GM23338 (cell line): Measurements from ENCODE around the gene ZNF644. TPM values are rescaled to one million over a fixed set of nuclear protein-coding genes. Genes with fewer than 3 reads are reported as not detected.
"Not testable (repeated sequence)": the region's sequence is repeated elsewhere in the genome, so short reads cannot be mapped to it uniquely, and the experiment has no call there.

ENCODE experiments used
- ATAC-seq: fragments of 200-7000 bp; cut with Tn5 transposase; 3 replicates; pipeline ENCODE4 v1.9.1; 2020
- DNase-seq: peaks from one replicate; pipeline ENCODE4 v3.0.0-alpha.2; 2015; ENCODE audit warnings: low spot score
- H2AFZ ChIP-seq: fragments of 200-600 bp; sonication (generic); 2 replicates; pipeline ENCODE4 v1.8.0; 2016; ENCODE audit warnings: antibody characterized with exemption, mild to moderate bottlenecking, moderate library complexity
- H3F3A ChIP-seq: fragments of 200-600 bp; sonication (generic); replicated peaks from 2 replicates; pipeline ENCODE4 v1.8.0; 2017; ENCODE audit warnings: antibody characterized with exemption, mixed run types, low read depth
- H3K27ac ChIP-seq: fragments of 200-600 bp; sonication (generic); 2 replicates; pipeline ENCODE4 v1.6.1; 2016; ENCODE audit warnings: low read depth
- H3K27me3 ChIP-seq: fragments of 200-600 bp; sonication (generic); 2 replicates; pipeline ENCODE4 v1.8.0; 2016; ENCODE audit warnings: mild to moderate bottlenecking, mixed run types, moderate library complexity; ENCODE audit not compliant: insufficient read depth
- H3K36me3 ChIP-seq: fragments of 200-600 bp; sonication (generic); 2 replicates; pipeline ENCODE4 v1.8.0; 2016; ENCODE audit warnings: mild to moderate bottlenecking; ENCODE audit not compliant: insufficient read depth
- H3K4me1 ChIP-seq: fragments of 200-600 bp; sonication (generic); 2 replicates; pipeline ENCODE4 v1.8.0; 2016; ENCODE audit warnings: mild to moderate bottlenecking, moderate library complexity; ENCODE audit not compliant: insufficient read depth
- H3K4me2 ChIP-seq: fragments of 200-600 bp; sonication (generic); 2 replicates; pipeline ENCODE4 v1.7.1; 2017; ENCODE audit warnings: mixed run types
- H3K4me3 ChIP-seq: fragments of 200-600 bp; sonication (generic); 2 replicates; pipeline ENCODE4 v1.6.1; 2016; ENCODE audit warnings: mixed run types
- H3K79me2 ChIP-seq: fragments of 200-600 bp; sonication (generic); replicated peaks from 2 replicates; pipeline ENCODE4 v1.8.0; 2017; ENCODE audit warnings: mild to moderate bottlenecking; ENCODE audit not compliant: insufficient read depth
- H3K9me2 ChIP-seq: fragments of 200-600 bp; sonication (generic); 2 replicates; pipeline ENCODE4 v1.8.0; 2017; ENCODE audit not compliant: insufficient read depth
- H4K20me1 ChIP-seq: fragments of 200-600 bp; sonication (generic); replicated peaks from 2 replicates; pipeline ENCODE4 v1.8.0; 2017; ENCODE audit warnings: mild to moderate bottlenecking; ENCODE audit not compliant: insufficient read depth
- H3K27ac Mint-ChIP-seq: 2 replicates; pipeline ENCODE4 v1.8.0; 2020; ENCODE audit warnings: inconsistent platforms, mild to moderate bottlenecking, moderate library complexity, mixed read lengths
- H3K27me3 Mint-ChIP-seq: 3 replicates; pipeline ENCODE4 v1.8.0; 2022; ENCODE audit warnings: low read depth, mild to moderate bottlenecking, moderate library complexity, mixed read lengths, inconsistent platforms; ENCODE audit not compliant: insufficient read depth, poor library complexity
- H3K36me3 Mint-ChIP-seq: 3 replicates; pipeline ENCODE4 v1.8.0; 2021; ENCODE audit warnings: low read depth, mild to moderate bottlenecking, inconsistent platforms, moderate library complexity, mixed read lengths
- H3K4me1 Mint-ChIP-seq: 3 replicates; pipeline ENCODE4 v1.8.0; 2020; ENCODE audit warnings: mild to moderate bottlenecking, inconsistent platforms, mixed read lengths
- H3K4me3 Mint-ChIP-seq: 3 replicates; pipeline ENCODE4 v1.8.0; 2021; ENCODE audit warnings: moderate library complexity, mild to moderate bottlenecking, inconsistent platforms, mixed read lengths
- H3K9me3 Mint-ChIP-seq: 3 replicates; pipeline ENCODE4 v1.8.0; 2020; ENCODE audit warnings: moderate library complexity, mild to moderate bottlenecking, inconsistent platforms, mixed read lengths
- CREB1 ChIP-seq: fragments of 250-450 bp; sonication (Bioruptor Pico); IDR thresholded peaks from 2 replicates; pipeline ENCODE4 v1.5.0; 2020; ENCODE audit warnings: low read depth, mild to moderate bottlenecking, moderate library complexity
- EZH2 ChIP-seq: fragments of 200-600 bp; sonication (generic); IDR thresholded peaks from one replicate; pipeline ENCODE4 v1.8.0; 2017; ENCODE audit warnings: antibody characterized with exemption, mild to moderate bottlenecking, low read depth; ENCODE audit not compliant: unreplicated experiment
- EZH2phosphoT487 ChIP-seq: fragments of 200-600 bp; sonication (generic); IDR thresholded peaks from one replicate; pipeline ENCODE4 v1.8.1; 2018; ENCODE audit warnings: antibody characterized with exemption; ENCODE audit not compliant: unreplicated experiment
- NANOG ChIP-seq: IDR thresholded peaks from 2 replicates; pipeline ENCODE4 v1.6.1; 2016; ENCODE audit warnings: antibody characterized with exemption, borderline replicate concordance
- POLR2AphosphoS5 ChIP-seq: IDR thresholded peaks from 2 replicates; pipeline ENCODE4 v1.6.1; 2016; ENCODE audit warnings: antibody characterized with exemption, low read depth
- STAT1 ChIP-seq: IDR thresholded peaks from one replicate; pipeline ENCODE4 v1.6.1; 2016; ENCODE audit warnings: antibody characterized with exemption; ENCODE audit not compliant: unreplicated experiment
- ZNF114 ChIP-seq: fragments of 250-450 bp; sonication (Bioruptor Pico); IDR thresholded peaks from 2 replicates; pipeline ENCODE4 v1.5.0; 2020; ENCODE audit warnings: mild to moderate bottlenecking, moderate library complexity
- ZNF331 ChIP-seq: fragments of 250-450 bp; sonication (Bioruptor Pico); IDR thresholded peaks from 2 replicates; pipeline ENCODE4 v1.5.0; 2020; ENCODE audit warnings: low read depth, mild to moderate bottlenecking, moderate library complexity
- polyA plus RNA-seq: library from polyadenylated mRNA; unstranded; fragments of >200 nt; fragmentation: Nextera tagmentation; extraction: Ambion mirVana; gene quantifications from 2 replicates; pipeline ENCODE4 v1.2.1, GENCODE V29; 2016
- total RNA-seq: library from RNA; depleted of rRNA; stranded (reverse); fragments of >200 nt; shearing (Covaris generic); gene quantifications from 2 replicates; pipeline ENCODE4 v1.2.3, GENCODE V29; 2014
- TF ChIP-seq, protein P1 (sequence below): IDR thresholded peaks from one replicate; pipeline ENCODE4 v1.6.1; 2018; ENCODE audit warnings: antibody characterized with exemption; ENCODE audit not compliant: unreplicated experiment
- TF ChIP-seq, protein P2 (sequence below): IDR thresholded peaks from 2 replicates; pipeline ENCODE4 v1.6.1; 2016; ENCODE audit warnings: antibody characterized with exemption
- TF ChIP-seq, protein P3 (sequence below), 2 experiments: fragments of 200-600 bp in 1 of 2; sonication (generic) in 1 of 2; conservative IDR thresholded peaks; 2 replicates each; pipeline versions ENCODE4 v1.5.1 to v1.6.1; 2016 to 2017; ENCODE audit warnings: antibody characterized with exemption in 2 of 2, low read depth in 2 of 2, mild to moderate bottlenecking in 2 of 2, moderate library complexity in 1 of 2

The ZNF644 gene
- total and polyA plus RNA-seq, 2 experiments from 2014 or later: 101 to 103 TPM

DNA sequence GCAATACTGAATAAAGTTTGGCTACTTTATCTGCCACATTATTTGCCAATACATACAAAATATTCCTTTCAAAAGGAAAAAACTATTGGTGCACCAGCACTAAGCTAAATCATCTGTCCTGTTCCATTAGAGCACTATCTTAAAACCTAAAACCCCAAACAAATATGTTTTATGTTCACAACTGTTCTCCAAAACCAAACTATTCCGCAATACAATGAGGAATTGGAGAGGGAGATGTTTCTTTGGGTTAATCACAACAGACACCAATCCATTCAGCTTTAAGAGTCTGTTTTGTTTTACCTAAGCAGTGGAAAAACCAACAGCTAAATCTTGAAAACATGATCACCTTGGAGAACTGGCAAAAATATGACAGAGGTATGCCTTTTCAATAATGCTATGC lies 85.1 kb downstream of the ZNF644 start:
- H3K27ac Mint-ChIP-seq: no peak overlapping the region
- H3K36me3 ChIP-seq: peaks cover 3% of the 10 kb centered on the region; the same call in 1 of the 2 replicates
- peaks cover 99% of the 10 kb centered on the region for H3K79me2 ChIP-seq

DNA sequence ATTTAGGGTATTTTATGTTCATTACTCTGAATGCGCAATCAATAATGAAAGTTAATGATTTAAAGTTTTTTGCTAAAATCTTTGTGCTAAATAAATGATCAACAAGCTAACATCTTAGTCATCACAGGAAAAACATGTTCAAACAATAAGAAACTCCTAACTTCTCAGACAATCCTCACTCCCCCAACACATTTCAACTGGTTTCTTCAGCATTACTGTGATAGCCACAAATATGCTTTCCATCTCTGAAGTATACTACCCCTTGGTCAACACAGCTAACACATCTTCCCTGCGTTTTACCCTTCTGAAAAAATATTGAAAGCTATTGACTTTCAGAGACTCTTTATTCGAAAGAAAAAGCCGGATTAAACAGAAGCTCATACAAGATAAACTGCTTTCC lies 85.8 kb downstream of the ZNF644 start:
- Histone ChIP-seq H3K9me2 (no peaks in the 10 kb centered on the region), H3K27ac (no peak overlapping the region), H3K4me1 (peaks cover 19% of the 10 kb centered on the region), H3K79me2 (peaks cover 100% of the 10 kb centered on the region), H3K36me3 (peaks cover 3% of the 10 kb centered on the region; the same call in 1 of the 2 replicates), H2AFZ (no peak overlapping the region), H3K4me3 (no peak overlapping the region), H3K27me3 (no peaks in the 10 kb centered on the region), H4K20me1 (peaks cover 13% of the 10 kb centered on the region), H3F3A (no peaks in the 10 kb centered on the region), H3K4me2 (no peak overlapping the region)
- no peak for DNase-seq
- no peak for ATAC-seq
- peaks cover 31% of the 10 kb centered on the region for H3K4me1 Mint-ChIP-seq
- H3K27me3 Mint-ChIP-seq: peaks cover 6% of the 10 kb centered on the region
- H3K36me3 Mint-ChIP-seq: peaks cover 35% of the 10 kb centered on the region
- no peak overlapping the region for H3K4me3 Mint-ChIP-seq
- peak overlapping the region; percentile 63; the same call in 1 of the 2 replicates for H3K27ac Mint-ChIP-seq
- TF ChIP-seq, protein P1, sequence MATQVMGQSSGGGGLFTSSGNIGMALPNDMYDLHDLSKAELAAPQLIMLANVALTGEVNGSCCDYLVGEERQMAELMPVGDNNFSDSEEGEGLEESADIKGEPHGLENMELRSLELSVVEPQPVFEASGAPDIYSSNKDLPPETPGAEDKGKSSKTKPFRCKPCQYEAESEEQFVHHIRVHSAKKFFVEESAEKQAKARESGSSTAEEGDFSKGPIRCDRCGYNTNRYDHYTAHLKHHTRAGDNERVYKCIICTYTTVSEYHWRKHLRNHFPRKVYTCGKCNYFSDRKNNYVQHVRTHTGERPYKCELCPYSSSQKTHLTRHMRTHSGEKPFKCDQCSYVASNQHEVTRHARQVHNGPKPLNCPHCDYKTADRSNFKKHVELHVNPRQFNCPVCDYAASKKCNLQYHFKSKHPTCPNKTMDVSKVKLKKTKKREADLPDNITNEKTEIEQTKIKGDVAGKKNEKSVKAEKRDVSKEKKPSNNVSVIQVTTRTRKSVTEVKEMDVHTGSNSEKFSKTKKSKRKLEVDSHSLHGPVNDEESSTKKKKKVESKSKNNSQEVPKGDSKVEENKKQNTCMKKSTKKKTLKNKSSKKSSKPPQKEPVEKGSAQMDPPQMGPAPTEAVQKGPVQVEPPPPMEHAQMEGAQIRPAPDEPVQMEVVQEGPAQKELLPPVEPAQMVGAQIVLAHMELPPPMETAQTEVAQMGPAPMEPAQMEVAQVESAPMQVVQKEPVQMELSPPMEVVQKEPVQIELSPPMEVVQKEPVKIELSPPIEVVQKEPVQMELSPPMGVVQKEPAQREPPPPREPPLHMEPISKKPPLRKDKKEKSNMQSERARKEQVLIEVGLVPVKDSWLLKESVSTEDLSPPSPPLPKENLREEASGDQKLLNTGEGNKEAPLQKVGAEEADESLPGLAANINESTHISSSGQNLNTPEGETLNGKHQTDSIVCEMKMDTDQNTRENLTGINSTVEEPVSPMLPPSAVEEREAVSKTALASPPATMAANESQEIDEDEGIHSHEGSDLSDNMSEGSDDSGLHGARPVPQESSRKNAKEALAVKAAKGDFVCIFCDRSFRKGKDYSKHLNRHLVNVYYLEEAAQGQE: no peak
- TF ChIP-seq CREB1 (CRISPR knock-in tag) (no peak), EZH2 (no peak), ZNF331 (CRISPR knock-in tag) (no peak), STAT1 (no peak), ZNF114 (CRISPR knock-in tag) (no peak), POLR2AphosphoS5 (no peak), NANOG (no peak)
- TF ChIP-seq, protein P2, sequence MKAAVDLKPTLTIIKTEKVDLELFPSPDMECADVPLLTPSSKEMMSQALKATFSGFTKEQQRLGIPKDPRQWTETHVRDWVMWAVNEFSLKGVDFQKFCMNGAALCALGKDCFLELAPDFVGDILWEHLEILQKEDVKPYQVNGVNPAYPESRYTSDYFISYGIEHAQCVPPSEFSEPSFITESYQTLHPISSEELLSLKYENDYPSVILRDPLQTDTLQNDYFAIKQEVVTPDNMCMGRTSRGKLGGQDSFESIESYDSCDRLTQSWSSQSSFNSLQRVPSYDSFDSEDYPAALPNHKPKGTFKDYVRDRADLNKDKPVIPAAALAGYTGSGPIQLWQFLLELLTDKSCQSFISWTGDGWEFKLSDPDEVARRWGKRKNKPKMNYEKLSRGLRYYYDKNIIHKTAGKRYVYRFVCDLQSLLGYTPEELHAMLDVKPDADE: no peak
- TF ChIP-seq, protein P3, sequence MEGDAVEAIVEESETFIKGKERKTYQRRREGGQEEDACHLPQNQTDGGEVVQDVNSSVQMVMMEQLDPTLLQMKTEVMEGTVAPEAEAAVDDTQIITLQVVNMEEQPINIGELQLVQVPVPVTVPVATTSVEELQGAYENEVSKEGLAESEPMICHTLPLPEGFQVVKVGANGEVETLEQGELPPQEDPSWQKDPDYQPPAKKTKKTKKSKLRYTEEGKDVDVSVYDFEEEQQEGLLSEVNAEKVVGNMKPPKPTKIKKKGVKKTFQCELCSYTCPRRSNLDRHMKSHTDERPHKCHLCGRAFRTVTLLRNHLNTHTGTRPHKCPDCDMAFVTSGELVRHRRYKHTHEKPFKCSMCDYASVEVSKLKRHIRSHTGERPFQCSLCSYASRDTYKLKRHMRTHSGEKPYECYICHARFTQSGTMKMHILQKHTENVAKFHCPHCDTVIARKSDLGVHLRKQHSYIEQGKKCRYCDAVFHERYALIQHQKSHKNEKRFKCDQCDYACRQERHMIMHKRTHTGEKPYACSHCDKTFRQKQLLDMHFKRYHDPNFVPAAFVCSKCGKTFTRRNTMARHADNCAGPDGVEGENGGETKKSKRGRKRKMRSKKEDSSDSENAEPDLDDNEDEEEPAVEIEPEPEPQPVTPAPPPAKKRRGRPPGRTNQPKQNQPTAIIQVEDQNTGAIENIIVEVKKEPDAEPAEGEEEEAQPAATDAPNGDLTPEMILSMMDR (conservative IDR thresholded peaks at IDR 0.05; ENCODE audit: low read depth in 2 of 2): no peak
- H3K9me3 Mint-ChIP-seq: no peaks in the 10 kb centered on the region

More for the DNA sequence above, 85.1 kb downstream of the ZNF644 start:
- H3K9me3 Mint-ChIP-seq: no peaks in the 10 kb centered on the region
- H3K4me1 Mint-ChIP-seq: peaks cover 28% of the 10 kb centered on the region
- H3F3A ChIP-seq: no peaks in the 10 kb centered on the region
- no peak overlapping the region for H2AFZ ChIP-seq
- H3K27me3 Mint-ChIP-seq: peaks cover 6% of the 10 kb centered on the region
- peaks cover 36% of the 10 kb centered on the region for H3K36me3 Mint-ChIP-seq
- H4K20me1 ChIP-seq: peaks cover 13% of the 10 kb centered on the region
- H3K4me1 ChIP-seq: peaks cover 19% of the 10 kb centered on the region
- no peak overlapping the region for H3K4me3 ChIP-seq
- TF ChIP-seq ZNF331 (CRISPR knock-in tag) (no peak), EZH2phosphoT487 (no peak), ZNF114 (CRISPR knock-in tag) (no peak)
- H3K27ac ChIP-seq: no peak overlapping the region
- no peaks in the 10 kb centered on the region for H3K9me2 ChIP-seq
- H3K4me3 Mint-ChIP-seq: no peak overlapping the region
- no peaks in the 10 kb centered on the region for H3K27me3 ChIP-seq
- DNase-seq: no peak
- no peak for ATAC-seq
- H3K4me2 ChIP-seq: no peak overlapping the region

DNA sequence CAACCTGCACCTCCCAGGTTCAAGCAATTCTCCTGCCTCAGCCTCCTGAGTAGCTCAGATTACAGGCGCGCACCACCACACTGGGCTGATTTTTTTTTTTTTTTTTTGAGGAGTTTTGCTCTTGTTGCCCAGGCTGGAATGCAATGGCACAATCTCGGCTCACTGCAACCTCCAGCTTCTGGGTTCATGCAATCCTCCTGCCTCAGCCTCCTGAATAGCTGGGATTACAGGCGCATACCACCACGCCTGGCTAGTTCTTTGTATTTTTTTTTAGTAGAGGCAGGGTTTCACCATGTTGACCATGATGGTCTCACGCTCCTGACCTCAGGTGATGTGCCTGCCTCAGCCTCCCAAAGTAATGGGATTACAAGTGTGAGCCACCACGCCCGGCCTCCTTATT lies 93.6 kb downstream of the ZNF644 start:
- H3K36me3 Mint-ChIP-seq: peaks cover 12% of the 10 kb centered on the region
- not testable (repeated sequence) for H3K36me3 ChIP-seq

More for the DNA sequence above, 93.6 kb downstream of the ZNF644 start:
- Histone ChIP-seq H3K27ac (peak overlapping the region; percentile 60; the same call in 1 of the 2 replicates), H3K79me2 (peaks cover 84% of the 10 kb centered on the region), H3K4me1 (peaks cover 36% of the 10 kb centered on the region)
- not testable (repeated sequence) for H3K27me3 Mint-ChIP-seq, H4K20me1 ChIP-seq, H3K4me3 ChIP-seq, H3K9me2 ChIP-seq, H3K27ac Mint-ChIP-seq, ATAC-seq, DNase-seq, H2AFZ ChIP-seq, H3K27me3 ChIP-seq, H3K9me3 Mint-ChIP-seq, H3K4me3 Mint-ChIP-seq, H3K4me2 ChIP-seq, H3F3A ChIP-seq
- peaks cover 60% of the 10 kb centered on the region for H3K4me1 Mint-ChIP-seq
